Measurements from ENCODE around the gene GRIK1. TPM values are rescaled to one million over a fixed set of nuclear protein-coding genes. Genes with fewer than 3 reads are reported as not detected.

GRIK1 gene
- total RNA-seq, 4 donors from 2014 or later: 1.2 to 7.4 (median 1.3) TPM; not detected in 1

GRCh38 chr21:29789393-29789792 is 150.4 kb downstream of the GRIK1 start:
- no peak for DNase-seq
- H3K27me3 ChIP-seq: no peaks in the 10 kb centered on the region
- H3K4me3 ChIP-seq: no peak overlapping the region
- no peak for TF ChIP-seq POLR2A (IDR thresholded peaks at IDR 0.05)
- TF ChIP-seq, protein P1, sequence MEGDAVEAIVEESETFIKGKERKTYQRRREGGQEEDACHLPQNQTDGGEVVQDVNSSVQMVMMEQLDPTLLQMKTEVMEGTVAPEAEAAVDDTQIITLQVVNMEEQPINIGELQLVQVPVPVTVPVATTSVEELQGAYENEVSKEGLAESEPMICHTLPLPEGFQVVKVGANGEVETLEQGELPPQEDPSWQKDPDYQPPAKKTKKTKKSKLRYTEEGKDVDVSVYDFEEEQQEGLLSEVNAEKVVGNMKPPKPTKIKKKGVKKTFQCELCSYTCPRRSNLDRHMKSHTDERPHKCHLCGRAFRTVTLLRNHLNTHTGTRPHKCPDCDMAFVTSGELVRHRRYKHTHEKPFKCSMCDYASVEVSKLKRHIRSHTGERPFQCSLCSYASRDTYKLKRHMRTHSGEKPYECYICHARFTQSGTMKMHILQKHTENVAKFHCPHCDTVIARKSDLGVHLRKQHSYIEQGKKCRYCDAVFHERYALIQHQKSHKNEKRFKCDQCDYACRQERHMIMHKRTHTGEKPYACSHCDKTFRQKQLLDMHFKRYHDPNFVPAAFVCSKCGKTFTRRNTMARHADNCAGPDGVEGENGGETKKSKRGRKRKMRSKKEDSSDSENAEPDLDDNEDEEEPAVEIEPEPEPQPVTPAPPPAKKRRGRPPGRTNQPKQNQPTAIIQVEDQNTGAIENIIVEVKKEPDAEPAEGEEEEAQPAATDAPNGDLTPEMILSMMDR (IDR thresholded peaks at IDR 0.05): no peak
- H3K36me3 ChIP-seq: no peaks in the 10 kb centered on the region
- H3K9me3 ChIP-seq: no peaks in the 10 kb centered on the region
- no peak overlapping the region for H3K27ac ChIP-seq
- H3K4me1 ChIP-seq: no peaks in the 10 kb centered on the region

- Histone ChIP-seq H3K9me3 (no peaks in the 10 kb centered on the region), H3K36me3 (no peaks in the 10 kb centered on the region), H3K27ac (no peak overlapping the region), H3K4me3 (no peak overlapping the region), H3K4me1 (no peaks in the 10 kb centered on the region), H3K27me3 (no peaks in the 10 kb centered on the region)
- TF ChIP-seq POLR2A (IDR thresholded peaks at IDR 0.05): no peak
- TF ChIP-seq, protein P1 (IDR thresholded peaks at IDR 0.05): no peak
- DNase-seq: no peak
Observed at GRCh38 chr21:29788752-29789151, 151.0 kb downstream of the GRIK1 start.

- Histone ChIP-seq H3K4me3 (no peak overlapping the region), H3K9me3 (no peaks in the 10 kb centered on the region), H3K4me1 (no peaks in the 10 kb centered on the region), H3K36me3 (no peaks in the 10 kb centered on the region), H3K27me3 (no peaks in the 10 kb centered on the region), H3K27ac (no peak overlapping the region)
- TF ChIP-seq, protein P1 (IDR thresholded peaks at IDR 0.05): no peak
- no peak for TF ChIP-seq POLR2A (IDR thresholded peaks at IDR 0.05)
- no peak for DNase-seq
Observed at GRCh38 chr21:29787361-29787909, 152.4 kb downstream of the GRIK1 start.

GRCh38 chr21:29786496-29787360 is 153.1 kb downstream of the GRIK1 start:
- Histone ChIP-seq H3K9me3 (no peaks in the 10 kb centered on the region), H3K27me3 (no peaks in the 10 kb centered on the region), H3K4me1 (no peaks in the 10 kb centered on the region), H3K4me3 (no peak overlapping the region), H3K27ac (no peak overlapping the region), H3K36me3 (no peaks in the 10 kb centered on the region)
- no peak for DNase-seq
- TF ChIP-seq, protein P1 (IDR thresholded peaks at IDR 0.05): no peak
- TF ChIP-seq POLR2A (IDR thresholded peaks at IDR 0.05): no peak

DNA sequence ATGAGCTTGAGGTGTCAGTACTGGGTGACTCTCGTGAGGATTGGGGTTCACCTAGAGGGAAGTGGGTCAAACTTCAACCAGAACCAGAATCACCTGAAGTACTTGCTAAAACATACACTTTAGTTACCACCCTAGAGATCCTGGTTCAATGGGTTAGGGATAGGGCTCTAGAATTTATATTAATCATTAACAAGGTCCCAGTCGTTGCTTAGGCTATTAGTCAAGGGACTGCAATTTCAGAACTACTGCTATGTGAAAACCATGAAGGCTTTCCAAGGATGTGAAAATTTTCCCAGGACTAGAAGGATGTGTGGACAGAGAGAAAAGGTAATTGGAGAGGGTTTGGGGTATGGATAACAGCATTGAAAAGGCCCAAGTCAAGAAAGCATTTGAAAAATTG is 162.6 kb downstream of the GRIK1 start:
- H3K36me3 ChIP-seq: no peaks in the 10 kb centered on the region
- TF ChIP-seq, protein P1 (IDR thresholded peaks at IDR 0.05): no peak
- TF ChIP-seq POLR2A (IDR thresholded peaks at IDR 0.05): no peak
- no peaks in the 10 kb centered on the region for H3K27me3 ChIP-seq
- H3K4me3 ChIP-seq: no peak overlapping the region
- DNase-seq: no peak
- no peaks in the 10 kb centered on the region for H3K9me3 ChIP-seq
- no peaks in the 10 kb centered on the region for H3K4me1 ChIP-seq
- no peak overlapping the region for H3K27ac ChIP-seq

All from Peyer's patch (tissue), 4 donors.